Astrocyte of the spinal cord (primary cell): ENCODE measurements around the gene TNFAIP1.
"Not testable (repeated sequence)": the region's sequence is repeated elsewhere in the genome, so short reads cannot be mapped to it uniquely, and the experiment has no call there.

Source experiments
- DNase-seq: peaks from one replicate; pipeline ENCODE4 v3.0.0; 2011; ENCODE audit warnings: low read depth, low spot score
- H3K4me3 ChIP-seq: 2 replicates; pipeline ENCODE4 v1.5.1; 2011; ENCODE audit warnings: low read depth, mild to moderate bottlenecking, low read length, moderate library complexity
- in situ Hi-C: cut with HindIII; loops from 2 replicates; pipeline ENCODE4 v1.10.0; 2017; ENCODE audit warnings: low sequenced_read_pairs
- TF ChIP-seq, protein P1 (sequence below): IDR thresholded peaks from 2 replicates; pipeline ENCODE4 v1.5.1; 2012; ENCODE audit warnings: low read depth, mild to moderate bottlenecking, low read length, inconsistent platforms

TNFAIP1 gene

DNA sequence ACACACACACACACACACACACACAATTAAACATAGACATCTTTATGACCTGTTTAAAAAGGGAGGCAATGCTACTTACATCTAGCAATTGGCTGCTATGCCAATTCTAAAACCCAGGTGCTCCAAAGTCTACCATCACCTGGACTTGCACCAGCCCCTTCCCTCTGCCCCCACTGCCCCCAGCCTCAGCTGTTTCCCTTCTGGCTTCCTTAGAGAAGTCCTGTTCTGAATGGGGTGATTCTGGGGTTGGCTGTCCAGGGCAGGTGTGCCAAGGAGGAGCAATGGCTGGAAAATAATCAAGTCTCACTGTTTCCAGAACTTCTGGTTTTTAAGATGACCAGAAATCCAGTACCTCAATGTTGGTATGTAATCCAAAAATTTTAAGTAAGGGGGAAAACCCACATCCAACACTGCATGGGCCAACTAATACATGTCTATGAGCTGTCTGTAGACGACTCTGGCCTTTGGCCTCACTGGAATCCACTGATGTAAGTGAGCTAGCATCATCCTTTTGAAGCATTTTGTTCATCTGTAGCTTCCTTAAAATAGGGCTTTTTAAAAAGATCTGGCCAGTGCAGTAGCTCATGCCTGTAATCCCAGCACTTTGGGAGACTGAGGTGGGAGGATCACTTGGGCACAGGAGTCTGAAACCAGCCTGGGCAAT lies 2.3 kb upstream of the TNFAIP1 start:
- in situ Hi-C loops = no loop called here
- TF ChIP-seq, protein P1, sequence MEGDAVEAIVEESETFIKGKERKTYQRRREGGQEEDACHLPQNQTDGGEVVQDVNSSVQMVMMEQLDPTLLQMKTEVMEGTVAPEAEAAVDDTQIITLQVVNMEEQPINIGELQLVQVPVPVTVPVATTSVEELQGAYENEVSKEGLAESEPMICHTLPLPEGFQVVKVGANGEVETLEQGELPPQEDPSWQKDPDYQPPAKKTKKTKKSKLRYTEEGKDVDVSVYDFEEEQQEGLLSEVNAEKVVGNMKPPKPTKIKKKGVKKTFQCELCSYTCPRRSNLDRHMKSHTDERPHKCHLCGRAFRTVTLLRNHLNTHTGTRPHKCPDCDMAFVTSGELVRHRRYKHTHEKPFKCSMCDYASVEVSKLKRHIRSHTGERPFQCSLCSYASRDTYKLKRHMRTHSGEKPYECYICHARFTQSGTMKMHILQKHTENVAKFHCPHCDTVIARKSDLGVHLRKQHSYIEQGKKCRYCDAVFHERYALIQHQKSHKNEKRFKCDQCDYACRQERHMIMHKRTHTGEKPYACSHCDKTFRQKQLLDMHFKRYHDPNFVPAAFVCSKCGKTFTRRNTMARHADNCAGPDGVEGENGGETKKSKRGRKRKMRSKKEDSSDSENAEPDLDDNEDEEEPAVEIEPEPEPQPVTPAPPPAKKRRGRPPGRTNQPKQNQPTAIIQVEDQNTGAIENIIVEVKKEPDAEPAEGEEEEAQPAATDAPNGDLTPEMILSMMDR = no peak

DNA sequence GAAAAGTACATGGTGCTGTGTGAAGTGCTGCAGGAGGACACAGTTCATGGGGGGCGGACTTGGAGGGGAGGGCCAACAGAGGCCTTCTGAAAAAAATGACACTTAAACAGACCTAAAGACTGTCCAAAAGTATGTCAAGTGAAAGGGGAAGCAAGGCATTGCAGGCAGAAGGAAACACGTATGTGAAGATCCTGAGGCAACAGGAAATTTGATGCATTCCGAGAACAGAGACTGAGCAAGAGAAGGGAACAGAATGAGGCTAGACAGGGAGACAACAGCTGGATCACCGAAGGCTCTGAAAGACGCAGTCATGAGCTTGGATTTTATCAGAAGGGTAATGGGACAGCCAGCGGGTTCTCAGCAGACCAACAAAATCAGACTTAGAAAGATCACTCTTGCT lies 1.4 kb upstream of the TNFAIP1 start:
- in situ Hi-C loops = no loop called here
- DNase-seq = no peak
- H3K4me3 ChIP-seq = peak overlapping the region; percentile 70
- TF ChIP-seq, protein P1 = no peak

More for the DNA sequence above, 2.3 kb upstream of the TNFAIP1 start:
- no peak overlapping the region for H3K4me3 ChIP-seq
- no peak for DNase-seq

DNA sequence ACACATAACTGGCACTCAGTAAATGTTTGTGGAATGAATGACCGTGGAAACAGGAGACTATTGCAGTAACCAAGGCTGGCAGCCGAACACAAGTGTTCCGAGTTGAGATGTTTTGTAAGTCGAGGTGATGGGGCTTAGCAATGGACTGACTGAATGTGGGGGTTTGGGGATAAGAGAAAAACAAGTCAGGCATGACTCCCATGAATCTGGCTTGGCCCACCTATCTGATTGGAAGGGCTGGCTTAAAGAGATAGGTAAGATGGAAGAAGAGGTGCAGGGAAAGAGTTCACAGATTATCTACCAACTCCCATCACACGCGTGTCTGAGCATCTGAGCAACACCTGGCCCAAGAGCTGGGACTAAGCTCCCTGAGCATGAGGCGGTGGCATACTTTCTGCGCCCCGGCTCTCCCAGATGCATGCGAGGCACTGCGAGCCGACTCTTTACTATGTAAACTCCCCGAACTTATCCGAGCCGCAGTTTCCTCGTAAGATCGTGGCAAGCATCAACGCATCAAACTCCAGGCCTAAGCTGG lies 828 bp upstream of the TNFAIP1 start:
- peak overlapping the region; percentile 70 for H3K4me3 ChIP-seq
- no peak for DNase-seq
- TF ChIP-seq, protein P1 = no peak
- in situ Hi-C loops = no loop called here

DNA sequence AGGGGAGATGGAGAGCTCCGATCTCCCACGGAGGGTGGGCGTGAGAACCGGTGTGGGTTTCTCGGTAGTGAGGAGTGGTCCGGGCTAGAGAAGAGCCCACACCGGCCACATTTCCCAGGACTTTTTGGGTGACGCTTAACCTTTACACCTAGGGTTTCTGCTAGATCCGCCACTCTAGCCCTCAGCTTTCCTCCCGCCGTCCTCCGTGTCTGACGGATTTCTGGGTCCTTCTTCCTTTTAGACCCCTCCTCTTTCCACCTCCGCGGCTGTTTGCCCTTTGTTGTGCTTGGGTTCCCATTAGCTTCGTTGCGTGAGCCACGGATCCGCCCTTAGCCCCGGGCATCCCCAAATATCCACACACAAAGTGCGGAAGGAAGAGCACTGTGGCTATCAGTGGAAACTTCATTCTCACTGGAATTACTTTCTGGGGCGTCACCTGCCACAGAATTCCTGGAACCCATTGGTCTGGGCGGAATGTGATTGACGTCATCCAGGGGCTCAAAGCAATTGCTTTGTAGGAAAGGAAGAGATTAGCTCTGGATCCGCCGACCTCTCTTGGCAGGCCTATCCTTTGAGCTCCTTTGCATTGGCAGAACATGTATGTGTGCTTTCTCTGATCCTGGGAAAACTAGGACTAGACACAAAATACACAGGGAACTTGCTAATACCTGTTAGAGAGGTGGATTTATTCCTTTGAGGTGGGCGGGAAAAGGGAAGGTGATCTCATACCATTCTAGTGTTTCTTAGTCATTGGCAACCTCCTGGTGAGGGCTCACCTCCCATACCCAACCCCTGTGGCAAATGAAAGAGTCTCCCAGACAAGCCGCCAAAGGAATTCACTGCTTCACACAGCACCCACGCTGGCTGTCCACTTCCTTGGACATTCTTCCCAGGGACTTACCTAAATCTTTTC lies 654 bp downstream of the TNFAIP1 start:
- DNase-seq = peak; percentile 91
- in situ Hi-C loops = no loop called here
- peak overlapping the region; percentile 90 for H3K4me3 ChIP-seq
- TF ChIP-seq, protein P1 = no peak

DNA sequence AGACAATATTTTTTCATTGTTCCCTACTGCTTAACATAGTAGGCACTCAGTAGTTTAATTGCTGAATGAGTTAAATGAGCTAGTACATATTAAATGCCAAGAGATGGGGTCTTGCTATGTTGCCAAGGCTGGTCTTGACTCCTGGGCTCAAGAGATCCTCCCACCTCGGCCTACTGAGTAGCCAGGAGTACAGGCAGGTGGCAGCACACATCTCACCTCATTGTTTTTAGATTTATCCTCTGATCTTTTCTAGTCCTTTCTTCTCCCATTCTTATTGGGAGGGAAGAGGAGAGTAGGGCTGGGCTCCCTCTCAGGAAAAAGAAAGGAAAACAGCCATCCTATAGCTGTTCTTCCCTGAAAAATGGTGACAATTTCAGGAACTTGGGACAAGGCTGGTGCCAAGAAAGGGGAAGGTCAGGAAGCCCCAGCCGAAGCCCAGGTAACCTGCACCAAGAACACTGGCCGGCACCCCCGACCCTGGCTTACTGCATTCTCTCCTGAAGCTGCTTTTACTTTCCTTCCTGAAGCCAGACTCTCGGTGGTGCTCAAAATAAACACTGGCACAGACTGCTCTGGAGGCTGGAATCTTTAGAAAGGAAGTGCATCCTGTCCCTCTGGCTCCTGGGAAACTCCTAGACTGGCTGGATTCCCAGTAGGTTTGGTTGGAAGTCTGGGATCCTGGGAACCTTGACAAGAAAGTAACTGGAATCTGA lies 2.7 kb downstream of the TNFAIP1 start:
- peak; percentile 45 for DNase-seq
- in situ Hi-C loops = no loop called here
- no peak overlapping the region for H3K4me3 ChIP-seq
- TF ChIP-seq, protein P1 = no peak

DNA sequence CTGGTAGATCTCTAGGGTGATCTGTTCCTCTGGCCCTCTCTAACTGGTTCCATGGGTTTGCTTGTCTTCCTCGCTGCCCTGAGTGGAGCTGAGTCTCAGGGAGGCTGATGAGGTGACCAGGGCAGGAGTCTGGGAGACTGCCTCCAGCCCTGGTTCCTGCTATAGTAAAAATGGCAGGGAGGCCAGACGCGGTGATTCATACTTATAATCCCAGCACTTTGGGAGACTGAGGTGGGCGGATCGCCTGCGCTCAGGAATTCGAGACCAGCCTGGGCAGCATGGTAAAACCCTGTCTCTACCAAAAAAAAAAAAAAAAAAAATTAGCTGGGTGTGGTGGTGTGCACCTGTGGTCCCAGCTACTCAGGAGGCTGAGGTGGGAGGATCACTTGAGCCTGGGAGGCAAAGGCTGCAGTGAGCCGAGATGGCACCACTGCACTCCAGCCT lies 3.2 kb downstream of the TNFAIP1 start:
- in situ Hi-C loops, H3K4me3 ChIP-seq, DNase-seq: not testable (repeated sequence)
